Mesothelial cell of epicardium (in vitro differentiated cells): ENCODE measurements around the gene SLC39A3. TPM values are rescaled to one million over a fixed set of nuclear protein-coding genes. Genes with fewer than 3 reads are reported as not detected.

Experiments used
- DNase-seq, 2 experiments: peaks; one replicate each; pipeline ENCODE4 v3.0.0; 2021; ENCODE audit warnings: low spot score in 2 of 2; ENCODE audit not compliant: unreplicated experiment in 2 of 2
- H3K27ac Mint-ChIP-seq: 2 replicates; pipeline ENCODE4 v1.8.0; 2021; ENCODE audit warnings: mixed read lengths
- H3K27me3 Mint-ChIP-seq: 2 replicates; pipeline ENCODE4 v1.8.0; 2021; ENCODE audit warnings: low read depth, mixed read lengths
- H3K36me3 Mint-ChIP-seq: 2 replicates; pipeline ENCODE4 v1.8.0; 2021; ENCODE audit warnings: mixed read lengths
- H3K4me1 Mint-ChIP-seq: 2 replicates; pipeline ENCODE4 v1.8.0; 2021; ENCODE audit warnings: mixed read lengths
- H3K4me3 Mint-ChIP-seq: 2 replicates; pipeline ENCODE4 v1.8.0; 2021; ENCODE audit warnings: mild to moderate bottlenecking, moderate library complexity, mixed read lengths
- H3K9me3 Mint-ChIP-seq: 2 replicates; pipeline ENCODE4 v1.8.0; 2021; ENCODE audit warnings: mixed read lengths
- CTCF ChIP-seq: fragments of 200-600 bp; sonication (generic); IDR thresholded peaks from one replicate; pipeline ENCODE4 v1.5.0; 2021; ENCODE audit warnings: antibody characterized with exemption; ENCODE audit not compliant: unreplicated experiment
- total RNA-seq: library from RNA; stranded (reverse); gene quantifications from 3 replicates; pipeline ENCODE4 v1.2.1, GENCODE V29; 2021

Gene SLC39A3
- total RNA-seq, 1 donor from 2014 or later, result 28.8 TPM

GRCh38 chr19:2699413-2700140, 40.2 kb downstream of the SLC39A3 start:
- H3K9me3 Mint-ChIP-seq, result no peaks in the 10 kb centered on the region
- H3K27ac Mint-ChIP-seq, result no peak overlapping the region
- no peak for TF ChIP-seq CTCF
- peaks cover 10% of the 10 kb centered on the region for H3K4me1 Mint-ChIP-seq
- no peak for DNase-seq
- no peaks in the 10 kb centered on the region for H3K36me3 Mint-ChIP-seq
- peaks cover 42% of the 10 kb centered on the region for H3K27me3 Mint-ChIP-seq
- H3K4me3 Mint-ChIP-seq, result no peak overlapping the region

- Mint-ChIP-seq H3K36me3 (no peaks in the 10 kb centered on the region), H3K9me3 (no peaks in the 10 kb centered on the region), H3K4me1 (peaks cover 2% of the 10 kb centered on the region), H3K27ac (no peak overlapping the region), H3K4me3 (no peak overlapping the region), H3K27me3 (peaks cover 7% of the 10 kb centered on the region)
- no peak for TF ChIP-seq CTCF
- no peak for DNase-seq
Measured at GRCh38 chr19:2694196-2694595, 45.6 kb downstream of the SLC39A3 start.

GRCh38 chr19:2693492-2694160, 46.2 kb downstream of the SLC39A3 start:
- Mint-ChIP-seq H3K36me3 (no peaks in the 10 kb centered on the region), H3K4me3 (no peak overlapping the region), H3K9me3 (no peaks in the 10 kb centered on the region), H3K27ac (no peak overlapping the region), H3K4me1 (peaks cover 2% of the 10 kb centered on the region), H3K27me3 (peaks cover 3% of the 10 kb centered on the region)
- TF ChIP-seq CTCF, result no peak
- no peak for DNase-seq

GRCh38 chr19:2691951-2692350, 47.9 kb downstream of the SLC39A3 start:
- TF ChIP-seq CTCF, result no peak
- no peak overlapping the region for H3K4me3 Mint-ChIP-seq
- no peak for DNase-seq
- H3K36me3 Mint-ChIP-seq, result no peaks in the 10 kb centered on the region
- no peak overlapping the region for H3K27ac Mint-ChIP-seq
- H3K9me3 Mint-ChIP-seq, result no peaks in the 10 kb centered on the region
- H3K27me3 Mint-ChIP-seq, result peaks cover 1% of the 10 kb centered on the region
- peaks cover 2% of the 10 kb centered on the region for H3K4me1 Mint-ChIP-seq

GRCh38 chr19:2690856-2691255, 49.0 kb downstream of the SLC39A3 start:
- no peak overlapping the region for H3K4me3 Mint-ChIP-seq
- TF ChIP-seq CTCF, result no peak
- peaks cover 2% of the 10 kb centered on the region for H3K36me3 Mint-ChIP-seq
- DNase-seq, result no peak
- no peak overlapping the region for H3K27ac Mint-ChIP-seq
- peaks cover 3% of the 10 kb centered on the region for H3K9me3 Mint-ChIP-seq
- peaks cover 2% of the 10 kb centered on the region for H3K4me1 Mint-ChIP-seq
- H3K27me3 Mint-ChIP-seq, result no peaks in the 10 kb centered on the region
